H1 (cell line): ENCODE results near the gene AGFG2. TPM values are rescaled to one million over a fixed set of nuclear protein-coding genes. Genes with fewer than 3 reads are reported as not detected.

Source experiments
- CTCF ChIA-PET: fragments of 300-600 bp; sonication (Branson Sonifier 250); formaldehyde crosslinking; loops from one replicate; lab custom pipeline; 2021; ENCODE audit not compliant: partially characterized antibody; lab: Charles Lee
- POLR2A ChIA-PET: fragments of 300-600 bp; sonication (Branson Sonifier 250); formaldehyde crosslinking; loops from one replicate; lab custom pipeline; 2021; ENCODE audit warnings: inconsistent platforms; ENCODE audit not compliant: partially characterized antibody; lab: Charles Lee
- DNase-seq, 2 experiments: peaks; one replicate each; pipeline versions ENCODE4 v3.0.0 to v3.0.0-alpha.2; 2010 to 2022; ENCODE audit warnings: low spot score in 2 of 2, low read depth in 1 of 2, mixed read lengths in 1 of 2
- FAIRE-seq: peaks from 2 replicates; lab custom pipeline; 2011; peaks lifted over from hg19 to GRCh38; lab: Jason Lieb, UNC
- H2AFZ ChIP-seq: 2 replicates; pipeline ENCODE4 v1.8.1; 2012; ENCODE audit warnings: low read length, inconsistent platforms
- H2AK5ac ChIP-seq: 2 replicates; pipeline ENCODE4 v1.6.1; 2013; ENCODE audit warnings: low read depth, low read length
- H2BK120ac ChIP-seq: replicated peaks from 2 replicates; pipeline ENCODE3; 2013; ENCODE audit warnings: low read depth, low read length, inconsistent platforms
- H2BK12ac ChIP-seq: 2 replicates; pipeline ENCODE4 v1.6.1; 2013; ENCODE audit warnings: low read depth, low read length
- H2BK15ac ChIP-seq: 2 replicates; pipeline ENCODE4 v1.6.1; 2013; ENCODE audit warnings: low read length
- H2BK20ac ChIP-seq: 2 replicates; pipeline ENCODE4 v1.6.1; 2013; ENCODE audit warnings: low read length
- H2BK5ac ChIP-seq: 2 replicates; pipeline ENCODE4 v1.6.1; 2013; ENCODE audit warnings: low read depth, low read length
- H3K14ac ChIP-seq: 2 replicates; pipeline ENCODE4 v1.6.1; 2013; ENCODE audit warnings: inconsistent platforms; ENCODE audit not compliant: insufficient read length
- H3K18ac ChIP-seq: 2 replicates; pipeline ENCODE4 v1.6.1; 2013; ENCODE audit warnings: low read length; ENCODE audit errors: extremely low read depth
- H3K23ac ChIP-seq: 2 replicates; pipeline ENCODE4 v1.6.1; 2013; ENCODE audit warnings: inconsistent platforms; ENCODE audit not compliant: insufficient read length
- H3K23me2 ChIP-seq: 2 replicates; pipeline ENCODE4 v1.6.1; 2013; ENCODE audit warnings: low read depth, low read length
- H3K27ac ChIP-seq: 2 replicates; pipeline ENCODE4 v1.6.1; 2011; ENCODE audit warnings: low read depth, low read length, inconsistent platforms
- H3K27me3 ChIP-seq, 4 experiments: replicated peaks in 1 of 4; 1 replicate in 1 of 4; 2 replicates in 3 of 4; pipeline versions ENCODE4 v1.6.1 to v1.8.1; 2011 to 2013; ENCODE audit warnings: low read length in 3 of 4, mild to moderate bottlenecking in 3 of 4, inconsistent platforms in 2 of 4, mixed read lengths in 2 of 4, moderate library complexity in 1 of 4; ENCODE audit not compliant: control insufficient read depth in 3 of 4, insufficient read depth in 3 of 4; ENCODE audit errors: extremely low read depth in 1 of 4
- H3K36me3 ChIP-seq, 4 experiments: 2 replicates each; pipeline versions ENCODE4 v1.6.1 to v1.8.1; 2011 to 2013; ENCODE audit warnings: mild to moderate bottlenecking in 4 of 4, low read length in 3 of 4, moderate library complexity in 2 of 4, control low read depth in 1 of 4, inconsistent platforms in 1 of 4; ENCODE audit not compliant: insufficient read depth in 4 of 4, control insufficient read depth in 2 of 4
- H3K4ac ChIP-seq: replicated peaks from 2 replicates; pipeline ENCODE3; 2013; ENCODE audit warnings: low read length, low read depth, mixed read lengths, inconsistent platforms; ENCODE audit not compliant: insufficient read length
- H3K4me1 ChIP-seq, 4 experiments: replicated peaks in 1 of 4; 1 replicate in 1 of 4; 2 replicates in 3 of 4; pipeline versions ENCODE4 v1.6.1 to v1.8.1; 2011 to 2013; ENCODE audit warnings: low read length in 3 of 4, inconsistent platforms in 2 of 4, mixed read lengths in 1 of 4; ENCODE audit not compliant: insufficient read depth in 4 of 4, control insufficient read depth in 3 of 4
- H3K4me2 ChIP-seq, 2 experiments: 2 replicates each; pipeline versions ENCODE4 v1.6.1 to v1.8.1; 2011 to 2013; ENCODE audit warnings: low read depth in 2 of 2, low read length in 2 of 2, control low read depth in 1 of 2, inconsistent platforms in 1 of 2, mild to moderate bottlenecking in 1 of 2; ENCODE audit not compliant: insufficient read depth in 1 of 2
- H3K4me3 ChIP-seq, 4 experiments: fragments of 200-600, 300-600 bp in 1 of 4; sonication (generic), shearing (Covaris generic), sonication (Bioruptor Twin) in 1 of 4; 2 replicates each; pipeline versions ENCODE4 v1.5.1 to v1.8.1; 2011 to 2016; ENCODE audit warnings: low read length in 4 of 4, low read depth in 3 of 4, control low read depth in 2 of 4, inconsistent platforms in 2 of 4, mild to moderate bottlenecking in 2 of 4, mixed read lengths in 1 of 4, moderate library complexity in 1 of 4; ENCODE audit not compliant: insufficient read depth in 2 of 4; ENCODE audit errors: extremely low read depth in 1 of 4
- H3K56ac ChIP-seq: replicated peaks from 2 replicates; pipeline ENCODE3; 2013; ENCODE audit warnings: low read depth, mild to moderate bottlenecking, mixed read lengths, low read length, inconsistent platforms; ENCODE audit not compliant: insufficient read length
- H3K79me1 ChIP-seq: 2 replicates; pipeline ENCODE4 v1.6.1; 2013; ENCODE audit warnings: low read depth, low read length, control low read depth
- H3K79me2 ChIP-seq, 2 experiments: 2 replicates each; pipeline versions ENCODE4 v1.6.1 to v1.8.1; 2012 to 2013; ENCODE audit warnings: low read length in 2 of 2, mild to moderate bottlenecking in 2 of 2, inconsistent platforms in 1 of 2; ENCODE audit not compliant: insufficient read depth in 2 of 2, control insufficient read depth in 1 of 2
- H3K9ac ChIP-seq, 4 experiments: replicated peaks in 1 of 4; 1 replicate in 1 of 4; 2 replicates in 3 of 4; pipeline versions ENCODE4 v1.6.1 to v1.8.1; 2011 to 2013; ENCODE audit warnings: low read depth in 3 of 4, low read length in 3 of 4, control low read depth in 2 of 4, mild to moderate bottlenecking in 2 of 4, moderate library complexity in 2 of 4, inconsistent platforms in 1 of 4; ENCODE audit errors: extremely low read depth in 1 of 4
- H3K9me3 ChIP-seq, 2 experiments: 2 replicates each; pipeline versions ENCODE4 v1.6.1 to v1.8.1; 2012 to 2013; ENCODE audit warnings: mild to moderate bottlenecking in 2 of 2, moderate library complexity in 2 of 2, control low read depth in 1 of 2, inconsistent platforms in 1 of 2, low read depth in 1 of 2, low read length in 1 of 2, mixed read lengths in 1 of 2; ENCODE audit not compliant: insufficient read depth in 2 of 2
- H4K20me1 ChIP-seq, 2 experiments: replicated peaks in 1 of 2; 2 replicates each; pipeline versions ENCODE3 to v1.8.1; 2011 to 2013; ENCODE audit warnings: inconsistent platforms in 2 of 2, low read length in 2 of 2, mild to moderate bottlenecking in 1 of 2; ENCODE audit not compliant: insufficient read depth in 2 of 2, control insufficient read depth in 1 of 2
- H4K5ac ChIP-seq: 2 replicates; pipeline ENCODE4 v1.6.1; 2013; ENCODE audit warnings: low read length, low read depth, mixed read lengths, inconsistent platforms; ENCODE audit not compliant: insufficient read length
- H4K8ac ChIP-seq: 2 replicates; pipeline ENCODE4 v1.8.0; 2013; ENCODE audit warnings: mild to moderate bottlenecking, moderate library complexity, low read length, inconsistent platforms; ENCODE audit not compliant: insufficient read depth; ENCODE audit errors: extremely low read depth
- H4K91ac ChIP-seq: replicated peaks from 2 replicates; pipeline ENCODE3; 2013; ENCODE audit warnings: low read length, mixed read lengths, inconsistent platforms; ENCODE audit not compliant: insufficient read length
- CTCF ChIP-seq, 3 experiments: IDR thresholded peaks; 1 replicate in 2 of 3; 2 replicates in 1 of 3; pipeline versions ENCODE4 v1.5.1 to v1.6.1; 2011; ENCODE audit warnings: low read length in 3 of 3, mild to moderate bottlenecking in 3 of 3, inconsistent platforms in 2 of 3, low read depth in 1 of 3, moderate library complexity in 1 of 3; ENCODE audit not compliant: insufficient read depth in 1 of 3; ENCODE audit errors: control extremely low read depth in 1 of 3
- EP300 ChIP-seq, 2 experiments: IDR thresholded peaks; 1 replicate in 1 of 2; 2 replicates in 1 of 2; pipeline ENCODE4 v1.6.1; 2011 to 2012; ENCODE audit warnings: low read depth in 2 of 2, low read length in 2 of 2, mild to moderate bottlenecking in 2 of 2, borderline replicate concordance in 1 of 2, inconsistent platforms in 1 of 2, moderate library complexity in 1 of 2
- HDAC6 ChIP-seq: IDR thresholded peaks from one replicate; pipeline ENCODE4 v1.7.1; 2012; ENCODE audit warnings: low read depth, mild to moderate bottlenecking, inconsistent platforms, low read length, moderate library complexity
- MAX ChIP-seq: IDR thresholded peaks from 2 replicates; pipeline ENCODE4 v1.6.1; 2012; ENCODE audit warnings: inconsistent platforms
- NRF1 ChIP-seq: IDR thresholded peaks from 2 replicates; pipeline ENCODE4 v1.6.1; 2011; ENCODE audit warnings: mild to moderate bottlenecking, low read depth, low read length, improper control_type of control experiment
- PHF8 ChIP-seq: fragments of 200-600 bp; sonication (generic); conservative IDR thresholded peaks from 2 replicates; pipeline ENCODE4 v1.7.1; 2012; ENCODE audit warnings: low read depth, mild to moderate bottlenecking, inconsistent platforms, low read length, moderate library complexity
- POLR2A ChIP-seq, 2 experiments: IDR thresholded peaks; 1 replicate in 1 of 2; 2 replicates in 1 of 2; pipeline ENCODE4 v1.6.1; 2011; ENCODE audit warnings: low read depth in 2 of 2, low read length in 2 of 2, mild to moderate bottlenecking in 2 of 2; ENCODE audit errors: control extremely low read depth in 1 of 2
- SP2 ChIP-seq: IDR thresholded peaks from 2 replicates; pipeline ENCODE4 v1.6.1; 2012; ENCODE audit warnings: mild to moderate bottlenecking, low read length, inconsistent platforms
- SUZ12 ChIP-seq: fragments of 200-600 bp; sonication (generic); IDR thresholded peaks from 2 replicates; pipeline ENCODE4 v1.6.1; 2012; ENCODE audit warnings: mild to moderate bottlenecking, inconsistent platforms, low read length, moderate library complexity, mixed read lengths
- TBP ChIP-seq: IDR thresholded peaks from 2 replicates; pipeline ENCODE4 v1.6.1; 2011; ENCODE audit warnings: low read depth, low read length, improper control_type of control experiment
- TCF12 ChIP-seq: IDR thresholded peaks from 2 replicates; pipeline ENCODE4 v1.6.1; 2011; ENCODE audit warnings: low read depth, mild to moderate bottlenecking, low read length
- YY1 ChIP-seq: IDR thresholded peaks from 2 replicates; pipeline ENCODE4 v1.6.1; 2011; ENCODE audit warnings: low read depth, mild to moderate bottlenecking, low read length
- WGBS, 2 experiments: shearing (Covaris generic) in 1 of 2; methylation state at CpG; one replicate each; pipeline versions ENCODE4 v1.1.6 to v1.1.7; 2013 to 2015; ENCODE audit warnings: low lambda C conversion rate in 2 of 2, mixed read lengths in 2 of 2, inconsistent platforms in 1 of 2, low coverage in 1 of 2, missing lambda C conversion rate in 1 of 2; ENCODE audit not compliant: insufficient replicate concordance in 2 of 2, insufficient coverage in 1 of 2, insufficient read length in 1 of 2; ENCODE audit errors: extremely low coverage in 1 of 2, missing lambda C conversion rate in 1 of 2; 5-methylcytosine and 5-hydroxymethylcytosine counted together
- polyA plus RNA-seq, 7 experiments: library from polyadenylated mRNA; depleted of rRNA in 3 of 7; stranded (reverse) in 5 of 7; unstranded in 2 of 7; fragments of >200 nt in 5 of 7; fragments of 200-250 nt in 2 of 7; gene quantifications; 1 replicate in 5 of 7; 2 replicates in 1 of 7; 4 replicates in 1 of 7; pipeline versions ENCODE4 v1.2.1 to v1.2.3, GENCODE V29; 2011 to 2013; ENCODE audit warnings: missing spikeins in 2 of 7, mixed read lengths in 2 of 7
- total RNA-seq: library from RNA; stranded (reverse); fragmentation: NEBNext Ultra II Directional; extraction: Animal tissue kit (Norgen Biotek cat#: 25700); gene quantifications from 2 replicates; pipeline ENCODE4 v1.2.1, GENCODE V29; 2021

AGFG2 gene
- total and polyA plus RNA-seq, 2 of the 8 experiments (the other 6 are each of a cell fraction or from before 2014, with no cell fraction given) = 7.6 to 11.2 TPM

GRCh38 chr7:100555701-100556100 lies 16.7 kb downstream of the AGFG2 start:
- Histone ChIP-seq H3K79me1 (no peaks in the 10 kb centered on the region), H4K20me1 (no peaks in the 10 kb centered on the region), H2BK5ac (no peak overlapping the region), H2AFZ (no peak overlapping the region), H2BK120ac (no peak overlapping the region), H3K23me2 (no peaks in the 10 kb centered on the region), H3K79me2 (no peaks in the 10 kb centered on the region), H2BK20ac (no peak overlapping the region), H3K4me2 (no peak overlapping the region), H3K4me3 (no peak overlapping the region), H3K56ac (no peak overlapping the region), H3K18ac (no peak overlapping the region), H4K8ac (no peak overlapping the region), H3K27ac (no peak overlapping the region), H3K27me3 (no peaks in the 10 kb centered on the region), H3K36me3 (peaks cover 4 to 15% (median 12%) of the 10 kb centered on the region in 4 experiments; a peak in 5 of 8 replicates), H2BK15ac (no peak overlapping the region), H4K91ac (no peak overlapping the region), H3K4me1 (no peaks in the 10 kb centered on the region), H3K14ac (no peak overlapping the region), H3K23ac (no peak overlapping the region), H3K9me3 (no peaks in the 10 kb centered on the region), H2AK5ac (no peak overlapping the region), H4K5ac (no peak overlapping the region), H2BK12ac (no peak overlapping the region), H3K9ac (no peak overlapping the region), H3K4ac (no peak overlapping the region)
- 82% methylated on average over 5 of the region's 5 CpGs; no CpG with 5 or more reads in 1 of the 2 experiments for WGBS, 2 experiments
- CTCF ChIA-PET = interaction anchor here (0.8 to 26.5 kb wide), 9 partner anchors 8 to 95 kb away, joined by 3 to 341 read pairs (median 5); partner anchors contain the start of genes AGFG2, NYAP1 and TSC22D4
- DNase-seq (no peak), FAIRE-seq (no peak)
- POLR2A ChIA-PET = interaction anchor here (0.6 to 2.2 kb wide), 3 partner anchors 8 to 46 kb away, joined by 3 to 5 read pairs (median 4); no protein-coding TSS in a partner anchor
- TF ChIP-seq CTCF (IDR thresholded peaks at IDR 0.05; ENCODE audit: control extremely low read depth in 1 of 3, insufficient read depth in 1 of 3, low read depth in 1 of 3, low read length in 3 of 3) = no peak
- no peak for TF ChIP-seq NRF1
- no peak for TF ChIP-seq POLR2A (IDR thresholded peaks at IDR 0.05; ENCODE audit: control extremely low read depth in 1 of 2, low read depth in 2 of 2, low read length in 2 of 2)
- no peak for TF ChIP-seq EP300 (IDR thresholded peaks at IDR 0.05; ENCODE audit: borderline replicate concordance in 1 of 2, low read depth in 2 of 2, low read length in 2 of 2)
- no peak for TF ChIP-seq SP2
- TF ChIP-seq MAX = no peak
- no peak for TF ChIP-seq YY1
- TF ChIP-seq TCF12 = no peak
- TF ChIP-seq HDAC6 = no peak
- TF ChIP-seq SUZ12 = no peak
- TF ChIP-seq TBP = no peak
- no peak for TF ChIP-seq PHF8
